HL-60/S4 treated with phorbol 12-myristate 13-acetate at 8.2 ng/mL for 4 days and 3 days (cell line): Measurements from ENCODE around the gene CFAP299.
"Not testable (repeated sequence)": the region's sequence is repeated elsewhere in the genome, so short reads cannot be mapped to it uniquely, and the experiment has no call there.

ENCODE experiments used
- in situ Hi-C: fragments of 300-500 bp; cut with MboI; formaldehyde crosslinking; loops from 2 replicates; pipeline ENCODE4 v1.15.0; 2022; ENCODE audit warnings: low sequenced_read_pairs

The CFAP299 gene

GRCh38 chr4:80335554-80336358 lies at the start of gene CFAP299:
Gene CFAP299 (plus strand): TSS chr4:80335730.
- in situ Hi-C loops: no loop called here

GRCh38 chr4:80286451-80286850 lies 49.1 kb upstream of the CFAP299 start:
- in situ Hi-C loops: no loop called here

- in situ Hi-C loops: not testable (repeated sequence)
Measured at GRCh38 chr4:80290665-80291064, 44.9 kb upstream of the CFAP299 start.

DNA sequence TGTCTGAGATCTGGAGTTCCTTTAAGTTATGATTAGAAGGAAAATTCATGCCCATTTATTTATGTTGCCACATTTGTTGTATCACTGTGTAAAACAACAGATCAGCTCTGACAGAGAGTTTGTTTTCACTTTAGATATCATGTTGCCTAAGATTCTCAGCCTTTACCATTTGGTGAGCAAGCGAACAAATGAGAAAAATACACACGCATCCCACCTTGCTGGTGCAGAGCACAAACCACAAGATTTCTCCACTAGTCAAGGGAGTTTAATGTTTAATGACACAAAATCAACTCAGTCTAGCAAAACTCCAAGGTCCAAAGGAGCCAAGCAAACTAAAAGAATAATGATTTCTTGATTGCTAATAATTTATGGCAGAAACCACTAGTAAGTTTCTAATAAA lies 41.3 kb upstream of the CFAP299 start:
- in situ Hi-C loops: no loop called here

GRCh38 chr4:80295336-80295735 lies 40.2 kb upstream of the CFAP299 start:
- in situ Hi-C loops: no loop called here

DNA sequence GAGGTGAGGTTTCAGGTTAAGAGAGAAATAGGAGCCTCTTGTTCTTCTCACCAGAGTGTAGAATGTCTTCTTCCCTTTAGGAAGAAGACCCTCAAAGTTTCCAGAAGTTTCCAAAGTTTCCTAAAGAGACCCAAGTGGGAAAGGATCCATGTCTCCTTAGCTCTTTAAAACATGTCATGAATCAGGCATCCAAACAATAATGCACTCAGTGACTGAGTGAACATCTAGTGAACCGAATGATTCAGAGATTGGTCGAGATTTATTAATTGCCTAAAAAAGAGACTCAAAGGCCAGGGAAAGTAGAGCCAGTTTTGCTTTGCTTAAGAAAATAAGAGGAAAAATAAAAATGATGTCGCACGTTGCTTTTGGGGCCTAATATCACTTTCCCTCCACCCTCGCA lies 39.7 kb upstream of the CFAP299 start:
- in situ Hi-C loops: no loop called here

- in situ Hi-C loops: no loop called here
Measured at GRCh38 chr4:80301884-80302283, 33.6 kb upstream of the CFAP299 start.

GRCh38 chr4:80302616-80303223 lies 32.8 kb upstream of the CFAP299 start:
- in situ Hi-C loops: no loop called here

GRCh38 chr4:80305466-80305865 lies 30.1 kb upstream of the CFAP299 start:
- in situ Hi-C loops: no loop called here

- in situ Hi-C loops: no loop called here
Measured at GRCh38 chr4:80306260-80306659, 29.3 kb upstream of the CFAP299 start.

- in situ Hi-C loops: no loop called here
Measured at GRCh38 chr4:80307183-80307735, 28.3 kb upstream of the CFAP299 start.

DNA sequence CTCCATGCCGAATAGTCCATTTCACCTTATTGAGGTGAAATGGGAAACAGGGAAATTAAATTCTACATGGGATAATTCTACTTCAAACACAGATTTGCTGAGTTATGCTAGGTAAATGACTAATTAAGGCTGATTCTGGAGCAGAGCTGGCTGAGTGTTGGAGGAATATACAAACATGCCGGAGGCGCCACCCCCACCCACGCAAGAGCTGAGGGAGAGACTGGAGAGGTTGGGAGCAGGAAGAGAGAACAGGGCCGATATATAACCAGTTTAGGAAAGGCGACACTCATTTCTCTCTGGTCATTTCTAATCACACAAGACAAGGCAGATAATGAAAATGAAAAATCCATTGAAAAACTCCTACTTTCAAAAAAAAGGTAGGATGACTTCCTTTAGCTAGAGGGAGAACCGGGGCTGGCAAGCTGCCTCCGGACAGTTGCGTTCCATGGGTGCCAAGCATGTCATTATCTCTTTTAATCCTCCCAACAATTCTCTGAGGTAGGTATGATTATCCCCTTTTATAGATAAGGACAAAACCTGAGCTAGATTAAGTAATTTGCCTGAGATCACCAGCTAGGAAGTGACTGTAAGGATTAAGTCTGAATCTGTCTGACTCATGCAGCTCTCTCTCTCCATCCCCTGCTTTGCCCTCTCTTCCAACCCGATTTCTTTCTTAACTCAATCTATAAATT lies 27.6 kb upstream of the CFAP299 start:
- in situ Hi-C loops: no loop called here

DNA sequence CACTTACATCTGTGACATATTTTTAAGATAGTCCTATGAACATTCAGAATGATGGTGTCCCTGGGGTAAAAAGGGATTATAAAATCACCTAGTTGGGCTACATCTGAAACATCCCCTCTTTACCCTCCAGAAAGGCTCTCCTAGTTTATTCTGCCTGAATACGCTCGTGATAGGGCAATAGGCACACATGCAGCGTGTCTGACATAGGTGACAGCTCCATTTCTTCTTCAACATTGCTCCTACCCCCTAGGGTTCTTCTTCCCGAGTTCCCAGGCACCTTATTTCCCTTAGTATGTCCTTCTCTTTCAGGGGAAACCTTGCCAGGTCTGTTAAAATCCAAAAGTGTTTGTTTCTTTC lies 27.1 kb upstream of the CFAP299 start:
- in situ Hi-C loops: no loop called here

DNA sequence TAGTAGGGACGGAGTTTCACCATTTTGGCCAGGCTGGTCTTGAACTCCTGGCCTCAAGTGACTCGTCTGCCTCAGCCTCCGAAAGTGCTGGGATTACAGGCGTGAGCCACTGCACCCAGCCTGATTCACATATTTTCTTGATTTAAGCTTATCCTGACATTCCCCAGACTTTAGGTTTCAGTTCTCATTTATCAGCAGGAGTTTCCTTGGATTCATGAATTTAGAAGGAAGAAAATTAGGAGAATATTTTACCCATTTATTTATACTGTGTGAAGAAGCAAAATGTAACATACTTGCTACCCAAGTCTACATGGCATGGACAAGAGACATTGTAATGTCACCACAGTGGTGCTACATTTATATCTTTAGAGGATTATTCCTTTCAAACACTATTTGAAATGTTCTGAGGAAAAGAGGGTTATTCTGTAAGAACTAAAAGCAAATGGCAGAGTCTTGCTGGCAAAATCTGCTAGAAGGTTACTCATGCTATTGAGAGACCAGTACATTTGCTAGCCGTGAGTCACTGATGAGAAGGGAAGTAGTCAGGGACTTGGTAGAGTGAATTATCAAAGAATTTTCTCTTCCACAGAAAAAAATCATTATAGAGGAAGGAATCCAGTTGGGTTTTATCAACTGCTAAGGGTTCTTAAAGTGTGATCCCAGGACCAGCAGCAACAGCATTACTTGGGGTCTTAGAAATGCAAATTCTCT lies 26.1 kb upstream of the CFAP299 start:
- in situ Hi-C loops: no loop called here

DNA sequence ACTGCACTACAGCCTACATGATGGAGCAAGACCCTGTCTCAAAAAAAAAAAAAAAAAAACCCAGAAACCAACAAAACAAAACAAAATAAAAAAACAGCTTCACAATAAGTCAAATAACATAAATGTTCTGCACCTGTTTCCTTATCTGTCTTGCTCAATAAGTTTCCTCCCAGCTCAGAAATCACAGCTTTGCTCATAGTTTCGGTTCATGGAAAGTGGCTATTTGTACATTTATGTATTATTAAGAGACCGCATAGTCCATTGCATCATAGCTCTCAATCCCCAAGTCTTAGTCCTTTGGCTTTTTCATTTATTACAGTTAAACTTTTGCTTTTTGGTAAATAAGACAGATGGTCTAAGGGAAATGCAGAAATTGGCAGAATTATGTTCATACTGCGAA lies 24.4 kb upstream of the CFAP299 start:
- in situ Hi-C loops: no loop called here

GRCh38 chr4:80312124-80312523 lies 23.4 kb upstream of the CFAP299 start:
- in situ Hi-C loops: no loop called here

DNA sequence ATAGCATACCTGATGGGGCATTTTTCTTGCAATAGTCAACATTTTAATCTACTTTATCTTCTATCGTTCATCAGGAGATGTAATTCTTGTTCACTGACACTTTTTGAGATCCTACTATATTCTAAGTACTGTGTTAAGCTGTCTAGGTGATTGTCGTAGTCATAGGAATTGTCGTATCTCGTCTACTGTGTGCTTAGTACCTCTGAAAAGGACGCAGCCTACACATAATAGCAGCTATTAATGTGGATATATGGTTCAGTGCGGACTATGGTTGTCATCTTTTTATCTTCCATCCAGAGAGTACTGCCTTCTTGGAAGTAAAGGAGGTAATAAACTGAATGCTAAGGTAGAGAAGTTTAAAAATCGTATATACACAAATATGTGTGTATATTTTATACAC lies 21.9 kb upstream of the CFAP299 start:
- in situ Hi-C loops: no loop called here

GRCh38 chr4:80315848-80316247 lies 19.7 kb upstream of the CFAP299 start:
- in situ Hi-C loops: not testable (repeated sequence)

DNA sequence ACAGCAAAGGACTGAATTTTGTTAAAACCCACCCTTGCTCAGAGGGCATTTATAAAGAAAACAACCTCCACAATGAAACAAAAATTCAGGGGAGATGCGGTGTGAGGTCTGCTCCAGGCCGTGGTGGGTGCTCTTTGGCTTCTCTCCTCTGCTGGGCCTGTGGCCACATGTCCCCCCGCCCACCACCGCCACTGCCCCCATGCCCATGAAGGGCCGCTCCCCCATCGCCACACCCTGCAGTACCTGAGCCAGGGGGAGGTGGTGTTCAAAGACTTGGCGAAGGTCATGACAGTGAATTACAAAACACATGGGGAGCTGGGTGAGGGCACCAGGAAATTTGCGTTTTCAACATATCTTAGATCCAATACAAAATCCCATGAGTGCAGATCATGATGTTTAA lies 14.2 kb upstream of the CFAP299 start:
- in situ Hi-C loops: no loop called here

GRCh38 chr4:80321776-80322175 lies 13.8 kb upstream of the CFAP299 start:
- in situ Hi-C loops: no loop called here

DNA sequence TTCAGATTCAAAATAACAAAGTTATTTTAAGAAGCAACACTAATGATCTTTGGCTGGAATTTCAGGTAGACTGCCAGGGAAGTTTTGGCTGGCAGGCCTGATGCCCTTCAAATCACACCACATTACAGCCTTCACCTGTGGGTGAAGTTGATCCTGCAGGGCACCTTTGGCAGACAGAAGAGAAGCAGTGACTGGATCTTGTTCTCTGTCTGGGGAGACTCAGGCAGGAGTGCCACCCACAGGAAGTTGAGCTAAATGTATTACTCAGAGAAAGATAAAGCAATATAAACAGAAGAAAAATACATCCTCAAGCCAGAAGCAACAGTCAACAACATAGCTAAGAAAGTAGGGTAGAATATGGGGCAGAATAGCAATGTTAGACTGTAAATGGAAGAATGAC lies 12.8 kb upstream of the CFAP299 start:
- in situ Hi-C loops: no loop called here
